IMR-90 (cell line): ENCODE measurements around the gene NTSR2. TPM values are rescaled to one million over a fixed set of nuclear protein-coding genes. Genes with fewer than 3 reads are reported as not detected.

Experiments used
- ATAC-seq: fragments of 200-7000 bp; cut with Tn5 transposase; 2 replicates; pipeline ENCODE4 v1.9.1; 2020; ENCODE audit warnings: low read depth, mild to moderate bottlenecking, moderate library complexity
- BruUV-seq: library from RNA; stranded (reverse); fragments of 400-500 nt; replicated peaks from 2 replicates; lab custom pipeline; 2021; lab: Mats Ljungman, UMichigan
- CTCF ChIA-PET: fragments of 300-600 bp; formaldehyde crosslinking; extraction: SDS; loops from one replicate; lab custom pipeline; 2021; ENCODE audit warnings: antibody characterized with exemption; lab: Yijun Ruan, JAX
- POLR2A ChIA-PET: fragments of 300-600 bp; sonication (Branson Sonifier 250); formaldehyde crosslinking; loops from one replicate; lab custom pipeline; 2022; ENCODE audit warnings: antibody characterized with exemption; ENCODE audit not compliant: unreplicated experiment; lab: Charles Lee
- DNase-seq: peaks from one replicate; pipeline ENCODE4 v3.0.0; 2013
- H2AFZ ChIP-seq: replicated peaks from 2 replicates; pipeline ENCODE3; 2013; ENCODE audit warnings: low read length, mild to moderate bottlenecking; ENCODE audit not compliant: poor library complexity
- H2AK5ac ChIP-seq: 2 replicates; pipeline ENCODE4 v1.6.1; 2013; ENCODE audit warnings: low read depth, low read length, inconsistent platforms
- H2AK9ac ChIP-seq: replicated peaks from 2 replicates; pipeline ENCODE3; 2013; ENCODE audit warnings: mild to moderate bottlenecking, low read depth, low read length, moderate library complexity; ENCODE audit not compliant: poor library complexity
- H2BK120ac ChIP-seq: 2 replicates; pipeline ENCODE4 v1.6.1; 2013; ENCODE audit warnings: low read depth, low read length, inconsistent platforms
- H2BK15ac ChIP-seq: 3 replicates; pipeline ENCODE4 v1.6.1; 2013; ENCODE audit warnings: low read depth, low read length, inconsistent platforms
- H2BK20ac ChIP-seq: 2 replicates; pipeline ENCODE4 v1.6.1; 2013; ENCODE audit warnings: low read depth, mild to moderate bottlenecking, inconsistent platforms, low read length, moderate library complexity
- H2BK5ac ChIP-seq: 2 replicates; pipeline ENCODE4 v1.6.1; 2013; ENCODE audit warnings: mild to moderate bottlenecking, low read depth, low read length, inconsistent platforms; ENCODE audit not compliant: poor library complexity, severe bottlenecking
- H3K14ac ChIP-seq: replicated peaks from 2 replicates; pipeline ENCODE4 v1.6.1; 2013; ENCODE audit warnings: low read depth, low read length, inconsistent platforms
- H3K18ac ChIP-seq: 2 replicates; pipeline ENCODE4 v1.6.1; 2013; ENCODE audit warnings: low read depth, low read length, control low read depth
- H3K23ac ChIP-seq: 2 replicates; pipeline ENCODE4 v1.6.1; 2013; ENCODE audit warnings: low read depth, low read length, inconsistent platforms
- H3K27ac ChIP-seq: 2 replicates; pipeline ENCODE4 v1.5.1; 2013; ENCODE audit warnings: mild to moderate bottlenecking, control low read depth, low read length; ENCODE audit not compliant: insufficient read depth
- H3K27me3 ChIP-seq: 2 replicates; pipeline ENCODE4 v1.6.1; 2013; ENCODE audit warnings: low read length; ENCODE audit not compliant: control insufficient read depth, insufficient read depth
- H3K36me3 ChIP-seq: 2 replicates; pipeline ENCODE4 v1.6.1; 2013; ENCODE audit warnings: low read length, mixed read lengths; ENCODE audit not compliant: control insufficient read depth, insufficient read depth
- H3K4ac ChIP-seq: 2 replicates; pipeline ENCODE4 v1.6.1; 2013; ENCODE audit warnings: low read depth, low read length, inconsistent platforms
- H3K4me1 ChIP-seq: 2 replicates; pipeline ENCODE4 v1.6.1; 2013; ENCODE audit warnings: low read length, mixed read lengths; ENCODE audit not compliant: control insufficient read depth, insufficient read depth
- H3K4me2 ChIP-seq: 2 replicates; pipeline ENCODE4 v1.6.1; 2013; ENCODE audit warnings: low read depth, mild to moderate bottlenecking, control low read depth, low read length, moderate library complexity
- H3K4me3 ChIP-seq: 2 replicates; pipeline ENCODE4 v1.5.1; 2013; ENCODE audit warnings: low read depth, mild to moderate bottlenecking, control low read depth, low read length, moderate library complexity; ENCODE audit not compliant: insufficient read depth
- H3K56ac ChIP-seq: 2 replicates; pipeline ENCODE4 v1.6.1; 2013; ENCODE audit warnings: low read length, inconsistent platforms; ENCODE audit not compliant: insufficient read depth; ENCODE audit errors: extremely low read depth
- H3K79me1 ChIP-seq, 2 experiments: 2 replicates each; pipeline ENCODE4 v1.6.1; 2013; ENCODE audit warnings: low read length in 2 of 2, inconsistent platforms in 1 of 2, low read depth in 1 of 2
- H3K9ac ChIP-seq: 2 replicates; pipeline ENCODE4 v1.6.1; 2013; ENCODE audit warnings: low read depth, low read length, control low read depth
- H3K9me1 ChIP-seq: 2 replicates; pipeline ENCODE4 v1.6.1; 2013; ENCODE audit warnings: low read length, inconsistent platforms; ENCODE audit not compliant: insufficient read depth
- H3K9me3 ChIP-seq: 2 replicates; pipeline ENCODE4 v1.6.1; 2013; ENCODE audit warnings: low read length; ENCODE audit not compliant: control insufficient read depth, insufficient read depth
- H4K20me1 ChIP-seq: 2 replicates; pipeline ENCODE4 v1.6.1; 2013; ENCODE audit warnings: low read length, inconsistent platforms; ENCODE audit not compliant: insufficient read depth
- H4K5ac ChIP-seq: 2 replicates; pipeline ENCODE4 v1.6.1; 2013; ENCODE audit warnings: mild to moderate bottlenecking, low read depth, low read length, control low read depth
- H4K8ac ChIP-seq, 2 experiments: 2 replicates each; pipeline ENCODE4 v1.6.1; 2013; ENCODE audit warnings: low read depth in 2 of 2, low read length in 2 of 2, control low read depth in 1 of 2, inconsistent platforms in 1 of 2
- H4K91ac ChIP-seq: 2 replicates; pipeline ENCODE4 v1.6.1; 2013; ENCODE audit warnings: low read depth, low read length, inconsistent platforms; ENCODE audit not compliant: insufficient read depth
- BHLHE40 ChIP-seq: fragments of 150-350 bp; IDR thresholded peaks from 2 replicates; pipeline ENCODE4 v1.6.1; 2016; ENCODE audit warnings: mild to moderate bottlenecking, low read depth, low read length
- CEBPB ChIP-seq: IDR thresholded peaks from 2 replicates; pipeline ENCODE4 v1.6.1; 2012; ENCODE audit warnings: low read depth, low read length, improper control_type of control experiment
- CHD1 ChIP-seq: IDR thresholded peaks from 2 replicates; pipeline ENCODE4 v1.6.1; 2012; ENCODE audit warnings: low read depth, low read length, improper control_type of control experiment
- ELK1 ChIP-seq: fragments of 150-350 bp; IDR thresholded peaks from 2 replicates; pipeline ENCODE4 v1.6.1; 2016; ENCODE audit warnings: low read depth, mild to moderate bottlenecking, low read length, moderate library complexity, borderline replicate concordance
- FOS ChIP-seq: fragments of 150-350 bp; IDR thresholded peaks from 2 replicates; pipeline ENCODE4 v1.6.1; 2016; ENCODE audit warnings: low read depth, low read length
- MAFK ChIP-seq: IDR thresholded peaks from 2 replicates; pipeline ENCODE4 v1.6.1; 2012; ENCODE audit warnings: low read depth, low read length, improper control_type of control experiment
- MAZ ChIP-seq: IDR thresholded peaks from 2 replicates; pipeline ENCODE4 v1.6.1; 2012; ENCODE audit warnings: low read depth, mild to moderate bottlenecking, low read length, improper control_type of control experiment, moderate library complexity, borderline replicate concordance
- MXI1 ChIP-seq: IDR thresholded peaks from 2 replicates; pipeline ENCODE4 v1.6.1; 2012; ENCODE audit warnings: low read depth, mild to moderate bottlenecking, low read length, moderate library complexity, borderline replicate concordance
- NFE2L2 ChIP-seq: fragments of 150-350 bp; IDR thresholded peaks from 2 replicates; pipeline ENCODE4 v1.6.1; 2016; ENCODE audit warnings: low read depth, mild to moderate bottlenecking, low read length
- POLR2A ChIP-seq: IDR thresholded peaks from 2 replicates; pipeline ENCODE4 v1.6.1; 2012; ENCODE audit warnings: mild to moderate bottlenecking, low read depth, low read length
- RAD21 ChIP-seq: IDR thresholded peaks from 2 replicates; pipeline ENCODE4 v1.6.1; 2012; ENCODE audit warnings: low read length, improper control_type of control experiment
- RCOR1 ChIP-seq: IDR thresholded peaks from 2 replicates; pipeline ENCODE4 v1.6.1; 2012; ENCODE audit warnings: mild to moderate bottlenecking, low read length, improper control_type of control experiment; ENCODE audit not compliant: insufficient replicate concordance
- RFX5 ChIP-seq: IDR thresholded peaks from 2 replicates; pipeline ENCODE4 v1.8.0; 2012; ENCODE audit warnings: low read depth, mild to moderate bottlenecking, low read length, moderate library complexity
- SMC3 ChIP-seq: fragments of 150-350 bp; IDR thresholded peaks from 2 replicates; pipeline ENCODE4 v1.6.1; 2016; ENCODE audit warnings: low read depth, mild to moderate bottlenecking, antibody characterized with exemption, low read length, moderate library complexity
- WGBS, 2 experiments: methylation state at CpG; one replicate each; pipeline versions ENCODE4 v1.1.5 to v1.1.7; 2013; ENCODE audit warnings: missing lambda C conversion rate in 2 of 2; ENCODE audit not compliant: insufficient read length in 1 of 2; ENCODE audit errors: extremely low coverage in 2 of 2; 5-methylcytosine and 5-hydroxymethylcytosine counted together
- dilution Hi-C: fragments of 300-500 bp; cut with HindIII; formaldehyde crosslinking; loops from one replicate; pipeline ENCODE4 v1.14.3; 2018; ENCODE audit warnings: low sequenced_read_pairs; ENCODE audit not compliant: unreplicated experiment
- in situ Hi-C: fragments of 300-500 bp; cut with MboI; formaldehyde crosslinking; loops from 3 replicates; pipeline ENCODE4 v1.14.3; 2019; ENCODE audit warnings: low sequenced_read_pairs, inconsistent platforms, mixed read lengths
- intact Hi-C: fragments of 100-400 bp; cut with micrococcal nuclease; formaldehyde crosslinking; loops from 2 replicates; pipeline ENCODE4 v1.10.0; 2022
- polyA plus RNA-seq, 3 experiments: library from polyadenylated mRNA; depleted of rRNA; stranded (reverse); fragments of >200 nt; gene quantifications; 2 replicates each; pipeline ENCODE4 v1.2.3, GENCODE V29; 2012; ENCODE audit warnings: low replicate concordance in 1 of 3
- total RNA-seq: library from RNA; depleted of rRNA; stranded (reverse); fragments of >200 nt; gene quantifications from 2 replicates; pipeline ENCODE4 v1.2.3, GENCODE V29; 2012
- TF ChIP-seq, protein P1 (sequence below): conservative IDR thresholded peaks from 2 replicates; pipeline ENCODE4 v1.5.1; 2012; ENCODE audit warnings: mild to moderate bottlenecking, low read depth, low read length, improper control_type of control experiment

NTSR2 gene
- total and polyA plus RNA-seq, 2 of the 4 experiments (the other 2 are of a cell fraction) = not detected

GRCh38 chr2:11674983-11675382 is 5.0 kb upstream of the NTSR2 start:
- no peak overlapping the region for H4K8ac ChIP-seq
- H2AK9ac ChIP-seq = no peak overlapping the region
- no peak overlapping the region for H4K91ac ChIP-seq
- no peak for ATAC-seq
- no peaks in the 10 kb centered on the region for H3K36me3 ChIP-seq
- peaks cover 1% of the 10 kb centered on the region; the same call in 1 of the 2 replicates for H3K4me1 ChIP-seq
- H2BK15ac ChIP-seq = no peak overlapping the region
- ChIA-PET POLR2A (no interaction called here), CTCF (no interaction called here)
- no peak overlapping the region for H3K4ac ChIP-seq
- dilution Hi-C loops = no loop called here
- peaks cover 2% of the 10 kb centered on the region; the same call in 1 of the 2 replicates for H3K9me3 ChIP-seq
- H3K23ac ChIP-seq = no peak overlapping the region
- H2BK5ac ChIP-seq = no peak overlapping the region
- H3K27ac ChIP-seq = no peak overlapping the region
- H2AK5ac ChIP-seq = no peak overlapping the region
- H2AFZ ChIP-seq = no peak overlapping the region
- no peak overlapping the region for H2BK120ac ChIP-seq
- H3K4me3 ChIP-seq = no peak overlapping the region
- H3K18ac ChIP-seq = no peak overlapping the region
- intact Hi-C loops = no loop called here
- no TSS peak for BruUV-seq
- H3K9ac ChIP-seq = no peak overlapping the region
- WGBS, 2 experiments = 80% methylated on average over 7 of the region's 10 CpGs; no CpG with 5 or more reads in 1 of the 2 experiments
- no peak overlapping the region for H3K56ac ChIP-seq
- DNase-seq = no peak
- TF ChIP-seq ELK1 (no peak), RCOR1 (no peak), CEBPB (no peak), FOS (no peak), CHD1 (no peak), MAZ (no peak), BHLHE40 (no peak), NFE2L2 (no peak), MAFK (no peak), MXI1 (no peak), POLR2A (no peak), RFX5 (no peak), SMC3 (no peak), RAD21 (no peak)
- TF ChIP-seq, protein P1, sequence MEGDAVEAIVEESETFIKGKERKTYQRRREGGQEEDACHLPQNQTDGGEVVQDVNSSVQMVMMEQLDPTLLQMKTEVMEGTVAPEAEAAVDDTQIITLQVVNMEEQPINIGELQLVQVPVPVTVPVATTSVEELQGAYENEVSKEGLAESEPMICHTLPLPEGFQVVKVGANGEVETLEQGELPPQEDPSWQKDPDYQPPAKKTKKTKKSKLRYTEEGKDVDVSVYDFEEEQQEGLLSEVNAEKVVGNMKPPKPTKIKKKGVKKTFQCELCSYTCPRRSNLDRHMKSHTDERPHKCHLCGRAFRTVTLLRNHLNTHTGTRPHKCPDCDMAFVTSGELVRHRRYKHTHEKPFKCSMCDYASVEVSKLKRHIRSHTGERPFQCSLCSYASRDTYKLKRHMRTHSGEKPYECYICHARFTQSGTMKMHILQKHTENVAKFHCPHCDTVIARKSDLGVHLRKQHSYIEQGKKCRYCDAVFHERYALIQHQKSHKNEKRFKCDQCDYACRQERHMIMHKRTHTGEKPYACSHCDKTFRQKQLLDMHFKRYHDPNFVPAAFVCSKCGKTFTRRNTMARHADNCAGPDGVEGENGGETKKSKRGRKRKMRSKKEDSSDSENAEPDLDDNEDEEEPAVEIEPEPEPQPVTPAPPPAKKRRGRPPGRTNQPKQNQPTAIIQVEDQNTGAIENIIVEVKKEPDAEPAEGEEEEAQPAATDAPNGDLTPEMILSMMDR = no peak
- no peak overlapping the region for H4K5ac ChIP-seq
- H3K14ac ChIP-seq = no peak overlapping the region
- H4K20me1 ChIP-seq = no peaks in the 10 kb centered on the region; the same call in 1 of the 2 replicates
- in situ Hi-C loops = no loop called here
- H3K4me2 ChIP-seq = no peak overlapping the region
- peaks cover 52% of the 10 kb centered on the region for H3K27me3 ChIP-seq
- H3K9me1 ChIP-seq = no peaks in the 10 kb centered on the region; the same call in 1 of the 2 replicates
- no peak overlapping the region for H2BK20ac ChIP-seq
- no peaks in the 10 kb centered on the region for H3K79me1 ChIP-seq
